NOMO-1 treated with DMSO at 0.1 percent for 48 hours (cell line): ENCODE results near the gene RRAGC.
A peak's percentile ranks its signal among the peaks of the same experiment; 100 is the strongest.
"Not testable (repeated sequence)": the region's sequence is repeated elsewhere in the genome, so short reads cannot be mapped to it uniquely, and the experiment has no call there.

Experiments used
- DNase-seq: peaks from one replicate; lab custom pipeline; 2025; ENCODE audit not compliant: unreplicated experiment; lab: John Stamatoyannopoulos, UW

Gene RRAGC

DNA sequence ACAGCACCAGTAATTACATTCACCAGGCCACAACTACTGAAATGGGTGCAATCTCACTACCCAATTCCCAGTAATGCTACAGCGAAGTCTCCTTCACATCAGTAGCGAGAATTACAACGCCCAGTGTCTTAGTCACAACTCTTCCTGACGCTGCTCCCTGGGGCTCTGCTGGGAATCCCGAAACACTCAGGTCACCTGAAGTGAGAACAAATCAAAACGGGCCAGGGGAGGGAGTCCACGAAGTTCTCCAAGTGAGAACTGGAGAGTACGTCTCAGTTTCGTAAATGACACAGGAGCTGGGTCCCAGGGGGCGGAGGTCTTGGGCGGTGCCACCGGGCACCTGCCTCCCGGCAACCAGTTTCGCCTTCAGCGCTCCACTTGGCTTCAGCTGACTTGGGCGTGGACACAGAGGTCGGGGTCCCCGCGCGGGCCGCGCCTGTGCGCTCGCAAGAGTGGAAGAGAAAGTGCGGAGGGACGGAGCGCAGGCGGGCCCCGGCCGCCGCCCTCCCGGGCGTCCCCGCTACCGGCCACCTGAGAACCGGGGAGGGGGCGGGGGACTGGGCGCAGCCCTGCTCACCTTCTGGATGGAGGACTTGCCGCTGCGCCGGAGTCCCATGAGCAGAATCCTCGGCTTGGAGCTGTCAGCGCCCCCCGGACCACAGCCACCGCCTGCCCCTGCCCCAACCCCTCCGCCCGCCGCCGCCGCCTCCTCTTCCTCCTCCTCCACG is 575 bp downstream of the RRAGC start:
- peak; percentile 29 for DNase-seq

DNA sequence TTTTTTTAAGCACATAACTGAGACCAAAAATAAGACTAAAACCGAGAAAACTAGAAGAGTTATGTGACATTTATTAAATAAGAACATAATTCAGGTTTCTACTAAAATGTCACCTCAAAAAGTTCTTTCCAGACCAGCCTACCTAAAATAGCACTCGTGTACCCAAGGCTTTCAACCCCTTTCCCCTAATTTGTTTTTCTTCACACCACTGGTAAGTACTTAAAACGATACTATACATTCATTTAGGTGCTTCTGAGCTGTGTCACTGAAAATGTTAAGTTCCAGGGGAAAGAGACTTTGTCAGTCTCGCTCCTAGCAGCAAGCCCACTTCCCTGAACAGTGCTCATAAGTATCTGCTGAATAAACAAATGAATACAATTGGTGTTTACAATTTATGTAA is 6.8 kb downstream of the RRAGC start:
- no peak for DNase-seq

DNA sequence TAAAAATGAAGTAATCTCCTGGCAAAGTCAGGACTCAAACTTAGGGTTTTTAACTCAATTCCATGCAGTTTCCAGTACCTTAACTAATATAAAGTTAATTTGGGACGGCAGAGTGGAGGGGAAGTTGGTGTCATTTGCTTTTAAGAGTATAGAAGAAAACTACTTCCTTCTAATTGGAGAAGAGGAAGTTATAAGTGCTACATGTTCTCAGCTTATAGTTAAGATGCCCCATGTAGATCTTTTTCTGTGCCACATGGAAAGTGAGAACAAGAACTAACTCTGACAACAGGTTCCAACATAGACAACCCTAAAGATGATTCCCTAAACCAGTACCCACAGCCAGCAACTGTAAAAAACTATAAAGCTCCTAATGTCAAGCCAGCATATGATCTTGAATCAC is 11.5 kb downstream of the RRAGC start:
- DNase-seq, result peak; percentile 91

DNA sequence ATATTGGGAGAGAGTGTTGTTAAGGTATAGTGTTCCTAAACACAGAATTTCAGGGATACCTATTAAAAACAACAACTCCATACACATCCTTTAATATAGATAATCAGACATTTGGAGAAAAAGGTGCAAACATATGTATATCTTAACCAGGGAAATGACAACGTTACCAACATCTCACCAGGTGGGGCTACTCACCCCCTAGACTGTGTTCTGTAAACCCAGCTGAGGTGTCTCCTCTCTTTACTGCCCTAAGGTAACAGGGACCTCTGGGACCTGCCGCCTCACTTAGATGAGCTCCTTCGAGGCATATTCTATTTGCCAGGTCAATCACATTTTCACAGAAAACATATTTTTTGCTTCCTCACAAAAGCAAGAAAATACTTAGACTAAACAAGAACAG is 13.4 kb downstream of the RRAGC start:
- no peak for DNase-seq

DNA sequence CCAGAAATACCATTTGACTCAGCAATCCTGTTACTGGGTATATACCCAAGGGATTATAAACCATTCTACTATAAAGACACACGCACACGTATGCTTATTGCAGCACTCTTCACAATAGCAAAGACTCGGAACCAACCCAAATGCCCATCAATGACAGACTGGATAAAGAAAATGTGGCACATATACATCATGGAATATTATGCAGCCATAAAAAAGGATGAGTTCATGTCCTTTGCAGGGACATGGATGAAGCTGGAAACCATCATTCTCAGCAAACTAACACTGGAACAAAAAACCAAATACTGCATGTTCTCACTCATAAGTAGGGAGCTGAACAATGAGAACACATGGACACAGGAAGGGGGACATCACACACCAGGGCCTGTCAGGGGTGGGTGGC is 14.5 kb downstream of the RRAGC start:
- not testable (repeated sequence) for DNase-seq

DNA sequence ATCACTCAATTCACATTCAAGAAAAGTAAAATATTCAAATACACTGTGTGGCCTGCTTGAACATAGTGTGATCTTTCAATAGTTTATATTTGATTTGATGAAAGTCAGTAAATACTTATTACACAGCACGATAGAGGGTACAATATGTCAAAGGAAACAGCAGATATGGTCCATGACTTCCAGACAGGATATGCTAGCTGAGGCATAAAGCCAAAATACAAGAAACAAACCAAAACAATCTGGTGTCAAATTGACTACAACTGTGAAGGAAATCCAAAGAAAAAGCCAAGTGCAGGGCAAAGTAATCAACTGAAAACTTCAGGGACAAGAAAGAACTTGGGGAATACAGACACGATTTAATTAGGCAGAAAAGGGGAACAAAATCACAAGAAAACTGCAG is 19.3 kb downstream of the RRAGC start:
- DNase-seq, result no peak

DNA sequence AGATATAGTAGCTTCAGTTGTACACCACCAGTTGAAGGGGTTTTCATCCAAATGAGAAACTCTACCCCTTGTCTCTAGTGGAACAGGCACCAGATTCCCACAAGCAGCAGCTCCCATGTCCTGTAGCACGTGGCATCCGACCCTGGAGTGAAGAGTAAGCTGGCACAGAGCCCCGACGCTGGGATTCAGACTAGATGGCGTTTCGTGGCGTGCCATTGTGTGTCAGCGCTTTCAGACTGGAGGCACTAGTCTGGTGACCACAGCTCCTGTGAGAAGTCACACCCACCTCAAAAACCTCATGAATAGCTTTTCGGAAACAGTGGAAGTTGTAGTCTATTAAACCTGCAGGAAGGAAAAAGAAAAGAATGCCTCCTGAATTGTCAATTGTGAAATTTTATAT is 20.2 kb downstream of the RRAGC start:
- DNase-seq, result no peak

DNA sequence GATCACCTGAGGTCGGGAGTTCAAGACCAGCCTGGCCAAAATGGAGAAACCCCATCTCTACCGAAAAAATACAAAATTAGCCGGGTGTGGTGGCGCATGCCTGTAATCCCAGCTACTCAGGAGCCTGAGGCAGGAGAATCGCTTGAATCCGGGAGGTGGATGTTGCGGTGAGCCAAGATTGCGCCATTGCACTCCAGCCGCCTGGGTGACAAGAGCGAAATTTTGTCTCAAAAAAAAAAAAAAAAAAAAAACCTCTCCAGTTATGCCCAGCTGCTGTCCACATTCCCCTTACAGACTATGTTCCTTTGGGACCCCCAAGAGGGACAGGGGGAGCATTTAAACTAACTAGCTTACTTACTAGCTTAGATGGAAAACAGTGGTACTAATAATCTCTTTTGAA is 23.3 kb downstream of the RRAGC start:
- DNase-seq, result not testable (repeated sequence)

DNA sequence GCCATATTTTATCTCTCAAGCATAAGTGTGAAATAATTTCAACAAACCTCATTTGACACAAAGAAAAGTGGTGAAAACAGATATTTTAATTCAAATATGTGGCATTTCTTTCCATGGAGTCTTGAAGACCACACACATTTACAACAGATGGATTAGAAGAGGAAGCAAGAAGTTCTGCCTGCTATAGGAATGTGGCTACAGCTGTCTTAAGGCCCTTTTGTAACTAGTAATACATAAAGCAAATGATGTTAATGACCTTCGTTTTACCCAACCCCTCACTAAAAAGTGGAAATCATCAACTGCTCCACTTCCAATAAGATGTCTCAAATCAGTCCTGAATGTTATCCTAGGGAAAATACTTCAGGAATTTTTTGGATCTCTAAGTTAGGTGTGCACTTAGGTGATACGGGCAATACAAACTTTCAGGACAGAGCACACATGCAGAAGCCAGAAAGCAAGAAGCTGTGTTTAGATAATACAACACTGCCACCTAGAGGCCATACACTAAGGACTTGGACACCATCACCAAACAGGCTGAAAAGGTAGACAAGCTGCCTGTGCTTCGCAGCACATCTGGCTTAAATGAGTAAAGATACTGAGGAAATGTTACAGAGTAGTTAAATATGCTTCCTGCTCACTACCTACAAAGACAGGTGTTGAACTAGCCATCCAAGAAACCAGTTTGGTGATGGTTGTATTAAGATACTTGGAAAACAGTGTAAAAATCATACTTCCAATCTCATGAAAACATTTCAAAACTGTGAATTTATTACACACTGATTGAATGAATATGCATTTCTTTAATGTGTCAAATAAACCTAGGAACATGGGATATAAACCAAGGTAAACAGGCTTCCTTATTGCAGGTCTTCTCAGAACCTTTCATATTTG is 24.4 kb downstream of the RRAGC start:
- peak; percentile 80 for DNase-seq

DNA sequence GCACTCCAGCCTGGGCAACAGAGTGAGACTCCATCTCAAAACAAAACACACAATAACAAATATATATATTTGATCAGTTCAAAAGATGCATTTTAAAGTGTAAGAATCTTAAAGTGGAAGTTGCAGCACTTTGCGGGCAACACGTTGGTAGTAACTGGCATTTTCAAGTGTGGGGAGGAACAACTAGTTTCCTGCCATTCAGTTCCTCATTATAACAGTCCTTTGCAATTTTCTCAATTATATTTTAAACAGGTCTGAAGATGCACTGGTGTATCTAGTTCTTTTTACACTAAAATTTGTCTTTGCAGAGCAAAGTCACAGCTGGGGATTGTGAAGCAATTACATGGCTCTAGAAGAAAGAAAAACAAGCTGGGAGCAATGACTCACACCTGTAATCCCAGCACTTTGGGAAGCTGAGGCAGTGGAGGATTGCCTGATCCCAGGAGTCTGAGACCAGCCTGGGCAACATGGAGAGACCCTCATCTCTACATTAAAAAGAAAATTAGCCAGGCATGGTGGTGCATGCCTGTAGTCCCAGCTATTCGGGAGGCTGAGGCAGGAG is 25.3 kb downstream of the RRAGC start:
- peak; percentile 88 for DNase-seq

DNA sequence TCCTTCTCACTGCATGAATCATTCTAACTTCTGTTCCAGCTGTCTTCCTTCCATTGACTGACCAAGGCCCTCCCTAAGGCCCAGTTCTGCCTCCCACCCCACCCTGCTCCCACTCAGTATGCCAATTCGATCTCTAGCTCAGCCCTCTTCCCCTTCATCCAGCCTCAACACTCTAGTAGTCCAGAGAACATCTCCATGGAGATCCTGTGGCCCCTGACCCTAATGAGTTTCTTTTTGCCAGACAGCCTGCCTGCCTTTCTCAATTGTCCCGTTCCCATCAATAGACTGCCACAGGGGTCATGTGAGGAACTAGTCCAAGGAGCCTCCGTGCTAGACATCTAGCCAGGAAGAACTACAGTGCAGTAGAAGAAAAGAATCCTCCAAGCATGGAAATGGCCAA is 26.4 kb downstream of the RRAGC start:
- DNase-seq, result no peak

DNA sequence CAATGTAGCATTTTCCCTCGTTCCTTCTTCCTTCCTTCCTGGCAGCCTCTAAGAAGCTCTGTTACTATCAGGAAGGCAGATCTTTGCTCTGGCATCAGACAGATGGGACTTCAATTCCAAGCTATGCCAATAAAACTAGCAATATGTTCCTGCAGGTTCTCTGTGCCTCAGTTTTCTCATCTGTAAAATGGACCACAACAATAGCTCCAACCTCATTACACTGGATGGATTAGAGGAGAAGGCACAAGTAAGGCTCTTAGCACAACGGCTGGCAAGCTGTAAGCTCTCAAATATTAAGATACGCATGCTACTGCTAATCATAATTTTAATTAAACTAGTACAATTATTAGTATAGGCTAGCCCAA is 27.2 kb downstream of the RRAGC start:
- DNase-seq, result no peak

DNA sequence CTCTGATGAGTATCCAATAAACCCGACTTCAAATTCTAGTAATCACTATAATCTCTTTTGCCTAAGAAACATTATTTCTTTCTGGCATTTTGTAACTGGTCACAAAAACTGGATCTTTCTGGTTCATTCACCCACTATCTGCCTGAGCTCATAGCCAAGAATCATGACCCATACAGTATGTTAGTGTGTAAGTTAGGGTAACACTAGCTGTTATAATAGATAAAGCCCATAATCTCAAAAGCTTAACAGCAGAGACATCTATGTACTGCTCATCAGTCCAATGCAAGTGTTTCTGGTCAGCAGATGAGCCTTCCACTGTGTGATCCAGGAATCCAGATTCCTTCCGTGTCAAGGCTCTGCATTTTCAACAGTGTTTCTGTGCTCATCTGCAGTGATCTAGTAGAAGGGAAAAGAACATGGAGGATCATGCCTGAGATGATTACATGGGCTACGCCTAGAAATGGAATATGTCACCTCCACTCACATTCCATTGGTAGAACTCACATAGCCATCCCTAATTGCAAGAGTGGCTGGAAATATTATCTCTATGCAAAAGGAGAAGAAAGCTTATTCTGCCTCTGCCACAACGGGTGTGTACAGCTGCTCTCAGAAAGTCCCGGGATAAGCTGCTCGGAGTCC is 27.7 kb downstream of the RRAGC start:
- DNase-seq, result no peak

DNA sequence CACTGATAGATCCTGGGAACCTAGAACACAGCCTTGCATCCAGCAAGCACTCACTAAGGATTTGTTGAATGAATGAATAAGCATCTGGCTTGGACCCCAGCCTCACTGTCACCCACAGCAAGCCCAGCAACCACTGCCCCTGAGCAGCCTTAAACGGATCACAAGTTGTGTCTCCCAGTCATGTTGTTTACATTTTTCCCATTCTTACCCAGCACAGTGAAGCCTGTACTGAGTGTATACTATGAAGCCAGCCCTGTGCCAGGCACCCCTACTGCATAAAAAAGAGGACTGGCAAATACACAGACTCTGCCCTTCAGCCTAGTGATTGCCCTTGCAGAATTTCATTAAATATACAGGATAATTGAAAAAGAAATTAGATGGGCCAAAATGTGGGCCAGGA is 30.2 kb downstream of the RRAGC start:
- no peak for DNase-seq

DNA sequence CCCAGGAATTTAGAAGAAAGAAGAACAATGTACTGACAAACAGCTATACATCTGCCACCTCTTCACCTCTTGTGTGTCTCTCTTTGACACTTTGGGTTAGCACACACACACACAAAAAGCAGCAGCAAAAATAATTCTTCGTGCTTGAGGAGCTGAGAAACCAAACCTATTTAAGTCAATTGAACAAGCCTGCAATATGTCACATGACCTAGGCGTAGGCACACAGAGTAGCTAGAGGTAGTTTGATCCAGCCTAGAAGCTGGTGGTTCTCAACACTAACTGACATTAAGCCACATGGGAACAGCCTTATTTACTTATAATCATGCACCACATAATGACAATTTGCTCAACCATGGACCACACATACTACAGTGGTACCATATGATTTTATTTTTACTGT is 32.3 kb downstream of the RRAGC start:
- no peak for DNase-seq

DNA sequence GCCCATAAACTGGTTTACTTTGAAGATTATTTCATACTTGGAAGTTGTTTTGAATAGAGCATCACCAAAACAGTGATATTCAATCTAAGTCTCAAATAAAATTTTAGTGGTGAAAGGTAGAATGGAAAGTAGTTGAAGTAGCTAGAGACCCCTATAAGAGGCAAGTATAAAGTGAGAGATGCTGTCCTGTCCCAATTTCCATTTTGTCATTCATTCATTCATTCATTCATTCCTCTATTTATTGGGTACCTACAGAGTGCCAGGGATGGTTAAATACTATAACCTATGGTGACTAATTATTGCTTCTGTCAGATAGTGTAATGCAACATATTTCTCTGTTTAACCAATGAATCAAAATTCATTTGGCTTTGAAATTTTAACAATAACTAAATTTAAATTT is 32.7 kb downstream of the RRAGC start:
- no peak for DNase-seq

DNA sequence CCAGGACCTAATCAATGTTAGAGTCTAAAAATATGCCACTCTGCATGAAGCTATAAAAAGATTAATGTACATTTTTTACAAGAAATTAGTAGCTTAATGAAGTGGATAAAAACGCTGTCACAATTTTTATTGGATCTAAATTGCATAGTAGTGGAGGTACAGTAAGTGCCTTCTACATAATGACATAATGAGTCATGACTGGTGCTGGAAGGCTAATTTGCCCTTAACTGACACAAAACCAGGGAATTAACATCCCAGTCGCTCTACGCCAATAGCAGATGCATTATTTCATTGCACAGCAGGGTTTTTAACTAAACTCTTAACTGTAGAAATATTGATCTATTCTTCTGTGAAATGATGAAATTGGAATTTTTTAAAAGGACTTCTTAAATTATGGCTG is 33.3 kb downstream of the RRAGC start:
- peak; percentile 14 for DNase-seq

DNA sequence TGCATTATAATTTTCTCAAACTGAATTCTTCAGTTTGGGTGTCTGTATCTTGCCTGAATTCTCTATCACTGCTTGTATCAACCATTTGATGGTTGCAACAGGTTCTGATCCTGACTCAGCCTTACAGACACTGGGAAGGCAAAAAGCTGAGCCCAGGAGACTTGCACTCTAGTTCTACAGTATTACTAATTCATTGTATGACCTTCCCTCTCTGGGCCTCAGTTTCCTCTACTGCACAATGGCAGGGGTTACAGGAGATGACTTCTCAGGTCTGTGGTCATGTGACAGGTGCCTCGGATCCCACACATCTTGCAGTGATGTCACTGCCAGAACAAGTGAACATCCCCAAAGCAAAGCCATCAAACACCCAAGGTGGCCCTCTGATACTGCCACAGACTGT is 38.7 kb downstream of the RRAGC start:
- DNase-seq, result no peak

DNA sequence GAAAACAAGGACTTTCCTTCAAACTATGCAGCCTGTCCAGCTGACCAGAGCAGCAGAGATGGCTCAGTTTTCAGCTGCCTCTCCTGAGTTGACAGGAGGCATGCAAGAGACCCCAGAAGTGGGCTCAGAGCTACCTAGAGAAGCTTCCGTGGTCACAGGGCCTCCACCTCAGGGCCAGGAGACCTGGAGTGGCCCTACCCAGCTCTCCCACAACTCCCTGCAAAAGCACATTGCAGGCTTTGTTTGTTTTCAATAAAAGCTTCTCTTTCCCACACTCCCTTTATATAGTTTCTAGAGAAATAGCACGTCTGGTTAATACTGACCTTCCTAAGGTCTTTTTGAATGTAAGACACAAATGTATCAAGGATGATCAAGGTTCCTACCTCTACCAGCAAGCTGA is 40.1 kb downstream of the RRAGC start:
- no peak for DNase-seq

DNA sequence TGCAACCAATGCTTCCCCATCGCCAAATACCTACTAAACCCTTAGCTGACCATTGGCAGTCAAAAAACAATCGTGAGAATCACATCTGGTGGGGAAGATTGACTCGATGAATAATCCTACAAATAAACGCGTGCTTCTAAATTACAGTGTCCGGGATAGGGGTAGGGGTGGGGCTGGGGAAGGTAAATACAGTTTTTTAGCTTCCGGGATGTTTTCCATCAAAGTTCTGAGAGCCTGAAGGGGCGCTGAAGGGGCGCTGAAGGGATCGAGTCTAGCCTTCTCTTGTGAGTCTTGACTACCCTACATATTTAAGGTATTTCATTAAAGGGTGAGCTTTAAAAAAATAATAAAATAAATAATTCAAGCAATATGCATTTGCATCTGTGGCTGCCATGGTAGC is 40.5 kb downstream of the RRAGC start:
- no peak for DNase-seq

DNA sequence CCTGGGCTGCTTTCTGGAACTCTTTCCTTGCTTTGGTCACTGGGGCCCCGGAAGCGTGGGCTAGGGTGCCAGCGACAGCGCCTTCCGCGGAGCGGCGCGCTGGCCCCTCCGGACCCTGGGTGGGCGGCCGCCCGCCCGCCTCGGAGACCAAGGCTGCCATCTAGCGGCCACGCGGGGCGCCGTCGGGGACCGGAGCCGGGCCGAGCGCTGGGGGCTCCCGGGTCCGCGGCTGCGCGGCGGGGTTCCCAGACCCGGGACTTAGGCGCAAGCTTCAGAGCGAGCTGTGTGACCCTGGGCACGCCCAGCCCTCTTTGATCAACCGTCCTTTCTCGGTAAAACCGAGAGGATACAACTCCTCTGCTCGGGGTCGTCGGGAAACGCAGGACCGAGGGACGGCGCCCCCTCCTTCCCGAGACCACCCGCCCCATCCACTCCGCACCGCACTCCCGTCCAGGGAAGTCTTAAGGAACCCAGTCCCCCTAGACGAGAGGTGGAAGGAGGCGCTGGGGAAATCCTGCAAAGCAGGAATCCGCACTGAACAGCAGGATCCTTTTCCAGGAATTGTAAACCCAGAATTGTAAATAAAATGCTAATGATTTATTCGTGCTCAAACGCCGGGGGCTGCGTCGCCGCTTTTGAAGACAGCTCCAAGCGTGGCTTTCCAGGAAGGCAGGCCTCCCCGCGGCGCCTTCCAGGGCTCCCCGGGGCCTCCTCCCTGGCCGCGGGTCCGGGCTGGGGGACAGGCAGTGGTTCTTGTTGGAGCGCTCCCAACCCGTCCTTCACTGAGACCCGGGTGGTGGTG is 41.2 kb downstream of the RRAGC start:
- peak; percentile 13 for DNase-seq
